HepG2 (cell line): ENCODE results near the gene EIF4G1. TPM values are rescaled to one million over a fixed set of nuclear protein-coding genes. Genes with fewer than 3 reads are reported as not detected.

ENCODE experiments used
- CENPT ChIP-seq: sonication (generic); formaldehyde crosslinking; IDR thresholded peaks from 2 replicates; pipeline ENCODE4 v1.8.0; 2022; ENCODE audit warnings: low read depth, mild to moderate bottlenecking, moderate library complexity, missing genetic modification reagents
- IRF2 ChIP-seq: IDR thresholded peaks from 2 replicates; pipeline ENCODE4 v1.6.1; 2018; ENCODE audit warnings: missing genetic modification reagents, missing compliant biosample characterization
- MAZ ChIP-seq, 2 experiments: sonication (generic) in 1 of 2; formaldehyde crosslinking in 1 of 2; IDR thresholded peaks; 2 replicates each; pipeline versions ENCODE4 v1.5.0 to v1.6.1; 2012 to 2020; ENCODE audit warnings: low read depth in 2 of 2, mild to moderate bottlenecking in 2 of 2, borderline replicate concordance in 1 of 2, improper control_type of control experiment in 1 of 2, low read length in 1 of 2, missing genetic modification reagents in 1 of 2, moderate library complexity in 1 of 2
- MIER2 ChIP-seq: IDR thresholded peaks from 2 replicates; pipeline ENCODE4 v1.6.1; 2016; ENCODE audit warnings: missing biosample characterization, missing genetic modification reagents
- MTA1 ChIP-seq: sonication (generic); formaldehyde crosslinking; IDR thresholded peaks from 2 replicates; pipeline ENCODE4 v1.4.0; 2020; ENCODE audit warnings: missing genetic modification reagents, mild to moderate bottlenecking, borderline replicate concordance
- MZF1 ChIP-seq: sonication (generic); formaldehyde crosslinking; IDR thresholded peaks from 2 replicates; pipeline ENCODE4 v1.8.1; 2023; ENCODE audit warnings: mild to moderate bottlenecking, missing genetic modification reagents, borderline replicate concordance
- NCOA2 ChIP-seq: sonication (generic); formaldehyde crosslinking; IDR thresholded peaks from 2 replicates; pipeline ENCODE4 v1.8.0; 2022; ENCODE audit warnings: inconsistent platforms
- POGZ ChIP-seq: sonication (generic); formaldehyde crosslinking; IDR thresholded peaks from 2 replicates; pipeline ENCODE4 v1.4.0; 2020; ENCODE audit warnings: mild to moderate bottlenecking, missing genetic modification reagents
- REPIN1 ChIP-seq: sonication (generic); formaldehyde crosslinking; IDR thresholded peaks from 2 replicates; pipeline ENCODE4 v1.8.0; 2022; ENCODE audit warnings: missing genetic modification reagents, low read depth, mild to moderate bottlenecking, borderline replicate concordance
- SIX1 ChIP-seq: sonication (generic); formaldehyde crosslinking; IDR thresholded peaks from 2 replicates; pipeline ENCODE4 v1.4.0; 2020; ENCODE audit warnings: missing genetic modification reagents, borderline replicate concordance
- SP140L ChIP-seq: sonication (generic); formaldehyde crosslinking; IDR thresholded peaks from 2 replicates; pipeline ENCODE4 v1.4.0; 2020; ENCODE audit warnings: missing genetic modification reagents, borderline replicate concordance
- TEAD2 ChIP-seq: sonication (generic); formaldehyde crosslinking; IDR thresholded peaks from 2 replicates; pipeline ENCODE4 v1.9.0; 2021; ENCODE audit warnings: missing genetic modification reagents
- ZIK1 ChIP-seq: sonication (generic); formaldehyde crosslinking; IDR thresholded peaks from 2 replicates; pipeline ENCODE4 v1.5.0; 2020; ENCODE audit warnings: mild to moderate bottlenecking, low read depth, missing genetic modification reagents, borderline replicate concordance
- ZNF225 ChIP-seq: sonication (generic); formaldehyde crosslinking; IDR thresholded peaks from 2 replicates; pipeline ENCODE4 v1.4.0; 2020; ENCODE audit warnings: mild to moderate bottlenecking, missing genetic modification reagents
- ZNF354B ChIP-seq: sonication (generic); formaldehyde crosslinking; IDR thresholded peaks from 2 replicates; pipeline ENCODE4 v1.8.0; 2022; ENCODE audit warnings: mild to moderate bottlenecking, missing genetic modification reagents
- ZNF446 ChIP-seq: sonication (generic); formaldehyde crosslinking; IDR thresholded peaks from 2 replicates; pipeline ENCODE4 v1.5.0; 2020; ENCODE audit warnings: mild to moderate bottlenecking, missing genetic modification reagents
- ZNF530 ChIP-seq: sonication (generic); formaldehyde crosslinking; IDR thresholded peaks from 2 replicates; pipeline ENCODE4 v1.5.0; 2020; ENCODE audit warnings: low read depth, mild to moderate bottlenecking, missing genetic modification reagents
- ZNF547 ChIP-seq: sonication (generic); formaldehyde crosslinking; IDR thresholded peaks from 2 replicates; pipeline ENCODE4 v1.5.1; 2020; ENCODE audit warnings: mild to moderate bottlenecking, missing genetic modification reagents
- ZNF777 ChIP-seq: sonication (generic); formaldehyde crosslinking; IDR thresholded peaks from 2 replicates; pipeline ENCODE4 v1.4.0; 2020; ENCODE audit warnings: missing genetic modification reagents
- polyA plus RNA-seq, 8 experiments: library from polyadenylated mRNA; depleted of rRNA in 3 of 8; stranded (reverse) in 7 of 8; unstranded in 1 of 8; fragments of >200 nt; fragmentation: Illumina TruSeq in 4 of 8; extraction: Trizol in 4 of 8; gene quantifications; 2 replicates each; pipeline versions ENCODE4 v1.2.1 to v1.2.3, GENCODE V29; 2011 to 2016; ENCODE audit warnings: low read depth in 4 of 8, missing spikeins in 1 of 8, mixed read lengths in 1 of 8; ENCODE audit not compliant: insufficient read depth in 1 of 8
- total RNA-seq, 5 experiments: library from RNA; depleted of rRNA; stranded (reverse); fragments of >200 nt; fragmentation: Illumina TruSeq; extraction: Trizol; gene quantifications; 2 replicates each; pipeline ENCODE4 v1.2.3, GENCODE V29; 2016; ENCODE audit warnings: low read depth in 1 of 5
- TF ChIP-seq, protein P1 (sequence below): sonication (generic); formaldehyde crosslinking; conservative IDR thresholded peaks from 2 replicates; pipeline ENCODE4 v1.4.0; 2020; ENCODE audit warnings: mild to moderate bottlenecking, missing genetic modification reagents, moderate library complexity
- TF ChIP-seq, protein P2 (sequence below): sonication (generic); formaldehyde crosslinking; IDR thresholded peaks from 2 replicates; pipeline ENCODE4 v1.8.1; 2023; ENCODE audit warnings: mild to moderate bottlenecking, inconsistent platforms, moderate library complexity, missing genetic modification reagents, borderline replicate concordance
- TF ChIP-seq, protein P3 (sequence below), 2 experiments: sonication (generic) in 1 of 2; formaldehyde crosslinking in 1 of 2; IDR thresholded peaks; 2 replicates each; pipeline versions ENCODE4 v1.4.0 to v1.6.1; 2018 to 2020; ENCODE audit warnings: missing genetic modification reagents in 2 of 2, borderline replicate concordance in 1 of 2, low read depth in 1 of 2, mild to moderate bottlenecking in 1 of 2, missing biosample characterization in 1 of 2

EIF4G1 gene
- total and polyA plus RNA-seq, 2 of the 13 experiments (the other 11 are each of a cell fraction or from before 2014, with no cell fraction given), result 208 to 213 TPM

DNA sequence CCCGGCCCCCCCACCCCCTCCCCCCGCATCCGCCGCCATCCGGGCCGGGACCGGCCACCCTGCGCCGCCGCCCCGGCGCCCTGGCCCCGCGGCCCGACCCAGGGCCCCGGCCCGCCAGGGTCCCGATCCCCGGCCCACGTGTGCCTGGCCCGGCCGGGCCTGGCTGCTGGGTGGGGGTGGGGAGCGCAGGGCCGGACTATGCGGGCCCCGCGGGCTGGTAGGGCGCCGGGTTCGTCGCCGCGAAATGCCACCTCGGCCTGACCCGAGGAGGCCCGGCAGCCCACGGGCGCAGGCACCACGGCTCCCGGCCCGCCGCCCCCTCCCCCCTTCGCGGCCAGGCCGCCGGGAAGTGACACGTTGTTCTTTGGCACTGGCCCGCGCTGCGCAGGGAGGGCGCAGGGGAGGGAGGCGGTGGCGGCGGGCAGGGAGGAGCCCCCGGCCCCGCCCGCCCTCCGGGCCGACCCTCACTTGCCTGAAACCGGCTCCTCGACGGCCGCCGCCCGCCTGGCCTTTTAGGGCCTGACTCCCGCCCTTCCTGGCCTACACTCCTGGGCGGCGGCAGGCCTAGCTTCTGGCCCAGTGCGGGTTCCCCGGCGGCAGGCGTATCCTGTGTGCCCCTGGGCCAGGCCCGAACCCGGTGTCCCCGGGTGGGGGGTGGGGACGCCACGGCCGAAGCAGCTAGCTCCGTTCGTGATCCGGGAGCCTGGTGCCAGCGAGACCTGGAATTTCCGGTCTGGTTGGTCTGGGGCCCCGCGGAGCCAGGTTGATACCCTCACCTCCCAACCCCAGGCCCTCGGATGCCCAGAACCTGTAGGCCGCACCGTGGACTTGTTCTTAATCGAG is 515 bp downstream of the EIF4G1 start (continued):
- TF ChIP-seq, protein P1, sequence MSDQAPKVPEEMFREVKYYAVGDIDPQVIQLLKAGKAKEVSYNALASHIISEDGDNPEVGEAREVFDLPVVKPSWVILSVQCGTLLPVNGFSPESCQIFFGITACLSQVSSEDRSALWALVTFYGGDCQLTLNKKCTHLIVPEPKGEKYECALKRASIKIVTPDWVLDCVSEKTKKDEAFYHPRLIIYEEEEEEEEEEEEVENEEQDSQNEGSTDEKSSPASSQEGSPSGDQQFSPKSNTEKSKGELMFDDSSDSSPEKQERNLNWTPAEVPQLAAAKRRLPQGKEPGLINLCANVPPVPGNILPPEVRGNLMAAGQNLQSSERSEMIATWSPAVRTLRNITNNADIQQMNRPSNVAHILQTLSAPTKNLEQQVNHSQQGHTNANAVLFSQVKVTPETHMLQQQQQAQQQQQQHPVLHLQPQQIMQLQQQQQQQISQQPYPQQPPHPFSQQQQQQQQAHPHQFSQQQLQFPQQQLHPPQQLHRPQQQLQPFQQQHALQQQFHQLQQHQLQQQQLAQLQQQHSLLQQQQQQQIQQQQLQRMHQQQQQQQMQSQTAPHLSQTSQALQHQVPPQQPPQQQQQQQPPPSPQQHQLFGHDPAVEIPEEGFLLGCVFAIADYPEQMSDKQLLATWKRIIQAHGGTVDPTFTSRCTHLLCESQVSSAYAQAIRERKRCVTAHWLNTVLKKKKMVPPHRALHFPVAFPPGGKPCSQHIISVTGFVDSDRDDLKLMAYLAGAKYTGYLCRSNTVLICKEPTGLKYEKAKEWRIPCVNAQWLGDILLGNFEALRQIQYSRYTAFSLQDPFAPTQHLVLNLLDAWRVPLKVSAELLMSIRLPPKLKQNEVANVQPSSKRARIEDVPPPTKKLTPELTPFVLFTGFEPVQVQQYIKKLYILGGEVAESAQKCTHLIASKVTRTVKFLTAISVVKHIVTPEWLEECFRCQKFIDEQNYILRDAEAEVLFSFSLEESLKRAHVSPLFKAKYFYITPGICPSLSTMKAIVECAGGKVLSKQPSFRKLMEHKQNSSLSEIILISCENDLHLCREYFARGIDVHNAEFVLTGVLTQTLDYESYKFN (CRISPR knock-in tag), result no peak
- no peak for TF ChIP-seq ZNF354B (CRISPR knock-in tag)
- TF ChIP-seq ZIK1, result no peak
- TF ChIP-seq REPIN1 (CRISPR knock-in tag), result no peak; the same call in 1 of the 2 replicates
- 0 out of 2 replicates have a peak, but pooled peaks have one; percentile 43 for TF ChIP-seq ZNF225 (CRISPR knock-in tag)
- peak; percentile 15; the same call in 1 of the 2 replicates for TF ChIP-seq ZNF446 (CRISPR knock-in tag)
- no peak for TF ChIP-seq SP140L (CRISPR knock-in tag)
- no peak for TF ChIP-seq CENPT (CRISPR knock-in tag)
- TF ChIP-seq, protein P2, sequence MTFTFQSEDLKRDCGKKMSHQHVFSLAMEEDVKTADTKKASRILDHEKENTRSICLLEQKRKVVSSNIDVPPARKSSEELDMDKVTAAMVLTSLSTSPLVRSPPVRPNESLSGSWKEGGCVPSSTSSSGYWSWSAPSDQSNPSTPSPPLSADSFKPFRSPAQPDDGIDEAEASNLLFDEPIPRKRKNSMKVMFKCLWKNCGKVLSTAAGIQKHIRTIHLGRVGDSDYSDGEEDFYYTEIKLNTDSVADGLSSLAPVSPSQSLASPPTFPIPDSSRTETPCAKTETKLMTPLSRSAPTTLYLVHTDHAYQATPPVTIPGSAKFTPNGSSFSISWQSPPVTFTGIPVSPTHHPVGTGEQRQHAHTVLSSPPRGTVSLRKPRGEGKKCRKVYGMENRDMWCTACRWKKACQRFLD (CRISPR knock-in tag), result peak; percentile 57; the same call in 1 of the 2 replicates
- TF ChIP-seq ZNF547 (CRISPR knock-in tag), result peak; percentile 61; the same call in 1 of the 2 replicates
- TF ChIP-seq, protein P3, sequence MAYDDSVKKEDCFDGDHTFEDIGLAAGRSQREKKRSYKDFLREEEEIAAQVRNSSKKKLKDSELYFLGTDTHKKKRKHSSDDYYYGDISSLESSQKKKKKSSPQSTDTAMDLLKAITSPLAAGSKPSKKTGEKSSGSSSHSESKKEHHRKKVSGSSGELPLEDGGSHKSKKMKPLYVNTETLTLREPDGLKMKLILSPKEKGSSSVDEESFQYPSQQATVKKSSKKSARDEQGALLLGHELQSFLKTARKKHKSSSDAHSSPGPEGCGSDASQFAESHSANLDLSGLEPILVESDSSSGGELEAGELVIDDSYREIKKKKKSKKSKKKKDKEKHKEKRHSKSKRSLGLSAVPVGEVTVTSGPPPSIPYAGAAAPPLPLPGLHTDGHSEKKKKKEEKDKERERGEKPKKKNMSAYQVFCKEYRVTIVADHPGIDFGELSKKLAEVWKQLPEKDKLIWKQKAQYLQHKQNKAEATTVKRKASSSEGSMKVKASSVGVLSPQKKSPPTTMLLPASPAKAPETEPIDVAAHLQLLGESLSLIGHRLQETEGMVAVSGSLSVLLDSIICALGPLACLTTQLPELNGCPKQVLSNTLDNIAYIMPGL (CRISPR knock-in tag; IDR thresholded peaks at IDR 0.05; ENCODE audit: borderline replicate concordance in 1 of 2, low read depth in 1 of 2), result 0 out of 4 replicates have a peak, but pooled peaks of 1 of the 2 experiments have one; percentile 58
- TF ChIP-seq SIX1, result no peak
- no peak for TF ChIP-seq NCOA2 (CRISPR knock-in tag)
- TF ChIP-seq MZF1 (CRISPR knock-in tag), result no peak
- TF ChIP-seq MIER2 (CRISPR knock-in tag), result no peak
- TF ChIP-seq TEAD2 (CRISPR knock-in tag), result no peak
- no peak for TF ChIP-seq MAZ (IDR thresholded peaks at IDR 0.05; ENCODE audit: borderline replicate concordance, low read depth, low read length)
- no peak for TF ChIP-seq MAZ (CRISPR knock-in tag; IDR thresholded peaks at IDR 0.05; ENCODE audit: low read depth)
- peak; percentile 22; the same call in 1 of the 2 replicates for TF ChIP-seq IRF2 (CRISPR knock-in tag)
- TF ChIP-seq MTA1 (CRISPR knock-in tag), result no peak; the same call in 1 of the 2 replicates
- TF ChIP-seq POGZ (CRISPR knock-in tag), result 0 out of 2 replicates have a peak, but pooled peaks have one; percentile 16
- peak; percentile 66 for TF ChIP-seq ZNF777 (CRISPR knock-in tag)
- no peak for TF ChIP-seq ZNF530 (CRISPR knock-in tag)
